Ishikawa (cell line): ENCODE measurements around the gene PLXDC2.

Experiments used
- CEBPB ChIP-seq: IDR thresholded peaks from 2 replicates; pipeline ENCODE4 v1.6.1; 2012
- CREB1 ChIP-seq: IDR thresholded peaks from 2 replicates; pipeline ENCODE4 v1.6.1; 2012; ENCODE audit warnings: low read depth
- EGR1 ChIP-seq: IDR thresholded peaks from 2 replicates; pipeline ENCODE4 v1.6.1; 2012
- EP300 ChIP-seq: IDR thresholded peaks from 2 replicates; pipeline ENCODE4 v1.6.1; 2012; ENCODE audit warnings: borderline replicate concordance
- MAX ChIP-seq: IDR thresholded peaks from 2 replicates; pipeline ENCODE4 v1.6.1; 2012
- NFIC ChIP-seq: IDR thresholded peaks from 2 replicates; pipeline ENCODE4 v1.6.1; 2012
- RAD21 ChIP-seq: IDR thresholded peaks from 2 replicates; pipeline ENCODE4 v1.6.1; 2012; ENCODE audit warnings: low read depth
- TAF1 ChIP-seq: IDR thresholded peaks from 2 replicates; pipeline ENCODE4 v1.6.1; 2012; ENCODE audit warnings: low read depth, mild to moderate bottlenecking
- TCF12 ChIP-seq: IDR thresholded peaks from 2 replicates; pipeline ENCODE4 v1.6.1; 2012; ENCODE audit warnings: low read depth
- USF1 ChIP-seq: IDR thresholded peaks from 2 replicates; pipeline ENCODE4 v1.6.1; 2012
- YY1 ChIP-seq: IDR thresholded peaks from 2 replicates; pipeline ENCODE4 v1.6.1; 2012; ENCODE audit warnings: low read depth
- TF ChIP-seq, protein P1 (sequence below): IDR thresholded peaks from 2 replicates; pipeline ENCODE4 v1.6.1; 2012; ENCODE audit warnings: low read depth, mild to moderate bottlenecking

DNA sequence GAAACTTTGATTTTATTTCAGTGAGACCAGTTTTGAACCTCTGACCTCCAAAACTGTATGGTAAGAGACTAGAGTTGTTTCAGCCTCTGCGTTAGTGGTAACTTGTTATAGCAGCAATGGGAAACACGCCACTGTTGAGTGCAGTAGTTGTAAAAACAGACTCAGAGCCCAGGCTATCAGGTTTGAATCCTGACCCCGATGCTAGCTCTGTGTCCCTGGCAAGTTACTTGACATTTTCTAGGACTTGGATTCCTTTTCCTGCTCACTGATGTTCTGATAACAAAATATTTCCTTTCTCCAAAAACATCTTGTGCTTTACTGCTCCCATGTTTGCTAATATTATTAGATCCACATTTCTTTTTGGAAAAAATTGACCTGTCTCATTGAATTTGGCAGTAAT, 131.0 kb downstream of the PLXDC2 start:
- TF ChIP-seq MAX: no peak
- no peak for TF ChIP-seq RAD21
- TF ChIP-seq USF1: no peak
- TF ChIP-seq, protein P1, sequence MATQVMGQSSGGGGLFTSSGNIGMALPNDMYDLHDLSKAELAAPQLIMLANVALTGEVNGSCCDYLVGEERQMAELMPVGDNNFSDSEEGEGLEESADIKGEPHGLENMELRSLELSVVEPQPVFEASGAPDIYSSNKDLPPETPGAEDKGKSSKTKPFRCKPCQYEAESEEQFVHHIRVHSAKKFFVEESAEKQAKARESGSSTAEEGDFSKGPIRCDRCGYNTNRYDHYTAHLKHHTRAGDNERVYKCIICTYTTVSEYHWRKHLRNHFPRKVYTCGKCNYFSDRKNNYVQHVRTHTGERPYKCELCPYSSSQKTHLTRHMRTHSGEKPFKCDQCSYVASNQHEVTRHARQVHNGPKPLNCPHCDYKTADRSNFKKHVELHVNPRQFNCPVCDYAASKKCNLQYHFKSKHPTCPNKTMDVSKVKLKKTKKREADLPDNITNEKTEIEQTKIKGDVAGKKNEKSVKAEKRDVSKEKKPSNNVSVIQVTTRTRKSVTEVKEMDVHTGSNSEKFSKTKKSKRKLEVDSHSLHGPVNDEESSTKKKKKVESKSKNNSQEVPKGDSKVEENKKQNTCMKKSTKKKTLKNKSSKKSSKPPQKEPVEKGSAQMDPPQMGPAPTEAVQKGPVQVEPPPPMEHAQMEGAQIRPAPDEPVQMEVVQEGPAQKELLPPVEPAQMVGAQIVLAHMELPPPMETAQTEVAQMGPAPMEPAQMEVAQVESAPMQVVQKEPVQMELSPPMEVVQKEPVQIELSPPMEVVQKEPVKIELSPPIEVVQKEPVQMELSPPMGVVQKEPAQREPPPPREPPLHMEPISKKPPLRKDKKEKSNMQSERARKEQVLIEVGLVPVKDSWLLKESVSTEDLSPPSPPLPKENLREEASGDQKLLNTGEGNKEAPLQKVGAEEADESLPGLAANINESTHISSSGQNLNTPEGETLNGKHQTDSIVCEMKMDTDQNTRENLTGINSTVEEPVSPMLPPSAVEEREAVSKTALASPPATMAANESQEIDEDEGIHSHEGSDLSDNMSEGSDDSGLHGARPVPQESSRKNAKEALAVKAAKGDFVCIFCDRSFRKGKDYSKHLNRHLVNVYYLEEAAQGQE: no peak
- TF ChIP-seq TCF12: no peak
- no peak for TF ChIP-seq CREB1
- no peak for TF ChIP-seq CEBPB
- TF ChIP-seq EGR1: no peak
- no peak for TF ChIP-seq NFIC
- TF ChIP-seq TAF1: no peak
- TF ChIP-seq EP300: no peak
- TF ChIP-seq YY1: no peak
